ENCODE measurements around the gene SH3RF3. TPM values are rescaled to one million over a fixed set of nuclear protein-coding genes. Genes with fewer than 3 reads are reported as not detected.
A peak's percentile ranks its signal among the peaks of the same experiment; 100 is the strongest.

The SH3RF3 gene
- total RNA-seq, 1 experiment from 2014 or later: 0.82 TPM

GRCh38 chr2:109457794-109458193 is 328.8 kb downstream of the SH3RF3 start:
- no peaks in the 10 kb centered on the region for H3K9me3 ChIP-seq
- H3K4me3 ChIP-seq: no peak overlapping the region
- no peaks in the 10 kb centered on the region for H3K36me3 ChIP-seq
- no peaks in the 10 kb centered on the region for H3K27me3 ChIP-seq
- DNase-seq: no peak

- H3K27me3 ChIP-seq: no peaks in the 10 kb centered on the region
- H3K36me3 ChIP-seq: no peaks in the 10 kb centered on the region
- no peak for DNase-seq
- no peaks in the 10 kb centered on the region for H3K9me3 ChIP-seq
- H3K4me3 ChIP-seq: no peak overlapping the region
These were observed 329.5 kb downstream of the SH3RF3 start for GRCh38 chr2:109458512-109458911.

GRCh38 chr2:109459485-109459884 is 330.5 kb downstream of the SH3RF3 start:
- H3K27me3 ChIP-seq: no peaks in the 10 kb centered on the region
- H3K4me3 ChIP-seq: no peak overlapping the region
- H3K9me3 ChIP-seq: no peaks in the 10 kb centered on the region
- H3K36me3 ChIP-seq: no peaks in the 10 kb centered on the region
- DNase-seq: no peak

GRCh38 chr2:109460553-109461324 is 331.7 kb downstream of the SH3RF3 start:
- no peak for DNase-seq

GRCh38 chr2:109463236-109463635 is 334.2 kb downstream of the SH3RF3 start:
- Histone ChIP-seq H3K4me3 (no peak overlapping the region), H3K9me3 (no peaks in the 10 kb centered on the region), H3K36me3 (no peaks in the 10 kb centered on the region), H3K27me3 (no peaks in the 10 kb centered on the region)
- DNase-seq: no peak

More at GRCh38 chr2:109460553-109461324, 331.7 kb downstream of the SH3RF3 start:
- no peaks in the 10 kb centered on the region for H3K36me3 ChIP-seq
- no peaks in the 10 kb centered on the region for H3K9me3 ChIP-seq
- H3K27me3 ChIP-seq: no peaks in the 10 kb centered on the region
- H3K4me3 ChIP-seq: no peak overlapping the region

GRCh38 chr2:109463891-109464290 is 334.9 kb downstream of the SH3RF3 start:
- H3K4me3 ChIP-seq: no peak overlapping the region
- no peaks in the 10 kb centered on the region for H3K36me3 ChIP-seq
- H3K9me3 ChIP-seq: no peaks in the 10 kb centered on the region
- H3K27me3 ChIP-seq: no peaks in the 10 kb centered on the region
- DNase-seq: no peak

GRCh38 chr2:109466674-109467575 is 337.9 kb downstream of the SH3RF3 start:
- Histone ChIP-seq H3K36me3 (no peaks in the 10 kb centered on the region), H3K27me3 (no peaks in the 10 kb centered on the region), H3K9me3 (no peaks in the 10 kb centered on the region), H3K4me3 (no peak overlapping the region)
- peak; percentile 16 for DNase-seq

GRCh38 chr2:109467701-109468100 is 338.7 kb downstream of the SH3RF3 start:
- no peak for DNase-seq
- H3K36me3 ChIP-seq: no peaks in the 10 kb centered on the region
- no peak overlapping the region for H3K4me3 ChIP-seq
- H3K27me3 ChIP-seq: no peaks in the 10 kb centered on the region
- no peaks in the 10 kb centered on the region for H3K9me3 ChIP-seq

GRCh38 chr2:109468893-109469292 is 339.9 kb downstream of the SH3RF3 start:
- no peak overlapping the region for H3K4me3 ChIP-seq
- no peaks in the 10 kb centered on the region for H3K9me3 ChIP-seq
- H3K27me3 ChIP-seq: no peaks in the 10 kb centered on the region
- no peak for DNase-seq
- H3K36me3 ChIP-seq: no peaks in the 10 kb centered on the region

GRCh38 chr2:109471658-109472057 is 342.7 kb downstream of the SH3RF3 start:
- H3K4me3 ChIP-seq: no peak overlapping the region
- no peak for DNase-seq
- no peaks in the 10 kb centered on the region for H3K27me3 ChIP-seq

GRCh38 chr2:109472331-109472959 is 343.4 kb downstream of the SH3RF3 start:
- no peak for DNase-seq
- H3K9me3 ChIP-seq: no peaks in the 10 kb centered on the region
- no peaks in the 10 kb centered on the region for H3K36me3 ChIP-seq
- no peak overlapping the region for H3K4me3 ChIP-seq
- no peaks in the 10 kb centered on the region for H3K27me3 ChIP-seq

More at GRCh38 chr2:109471658-109472057, 342.7 kb downstream of the SH3RF3 start:
- H3K9me3 ChIP-seq: no peaks in the 10 kb centered on the region
- no peaks in the 10 kb centered on the region for H3K36me3 ChIP-seq

GRCh38 chr2:109472974-109473373 is 344.0 kb downstream of the SH3RF3 start:
- H3K27me3 ChIP-seq: no peaks in the 10 kb centered on the region
- H3K36me3 ChIP-seq: no peaks in the 10 kb centered on the region
- no peak overlapping the region for H3K4me3 ChIP-seq
- DNase-seq: no peak
- H3K9me3 ChIP-seq: no peaks in the 10 kb centered on the region

- no peak overlapping the region for H3K4me3 ChIP-seq
- DNase-seq: no peak
- no peaks in the 10 kb centered on the region for H3K36me3 ChIP-seq
- H3K27me3 ChIP-seq: no peaks in the 10 kb centered on the region
- no peaks in the 10 kb centered on the region for H3K9me3 ChIP-seq
These were observed 344.8 kb downstream of the SH3RF3 start for GRCh38 chr2:109473616-109474318.

GRCh38 chr2:109474319-109474825 is 345.4 kb downstream of the SH3RF3 start:
- Histone ChIP-seq H3K9me3 (no peaks in the 10 kb centered on the region), H3K4me3 (no peak overlapping the region), H3K36me3 (no peaks in the 10 kb centered on the region), H3K27me3 (no peaks in the 10 kb centered on the region)
- DNase-seq: no peak

GRCh38 chr2:109475531-109476210 is 346.7 kb downstream of the SH3RF3 start:
- no peak overlapping the region for H3K4me3 ChIP-seq
- DNase-seq: peak; percentile 74
- no peaks in the 10 kb centered on the region for H3K27me3 ChIP-seq
- H3K36me3 ChIP-seq: no peaks in the 10 kb centered on the region
- no peaks in the 10 kb centered on the region for H3K9me3 ChIP-seq

Measured in MG63 (cell line).